OCI-LY7 (cell line): ENCODE measurements around the gene RBM33. TPM values are rescaled to one million over a fixed set of nuclear protein-coding genes. Genes with fewer than 3 reads are reported as not detected.

Experiments
- BruUV-seq: library from RNA; stranded (reverse); fragments of 400-500 nt; replicated peaks from 2 replicates; lab custom pipeline; 2021; lab: Mats Ljungman, UMichigan
- CTCF ChIA-PET: fragments of 300-600 bp; sonication (Branson Sonifier 250); formaldehyde crosslinking; loops from one replicate; lab custom pipeline; 2022; ENCODE audit warnings: antibody characterized with exemption; ENCODE audit not compliant: unreplicated experiment; lab: Charles Lee
- POLR2A ChIA-PET: fragments of 300-600 bp; sonication (Branson Sonifier 250); formaldehyde crosslinking; loops from one replicate; lab custom pipeline; 2022; ENCODE audit warnings: antibody characterized with exemption; lab: Charles Lee
- DNase-seq: peaks from one replicate; pipeline ENCODE4 v3.0.0-alpha.2; 2015; ENCODE audit warnings: low spot score
- H2AFZ ChIP-seq: fragments of 200-600 bp; sonication (generic), shearing (Covaris generic); 2 replicates; pipeline ENCODE4 v1.6.1; 2014; ENCODE audit warnings: mild to moderate bottlenecking, antibody characterized with exemption, low read length, moderate library complexity
- H3K27ac ChIP-seq: fragments of 200-600 bp; sonication (generic); 2 replicates; pipeline ENCODE4 v1.5.1; 2014; ENCODE audit warnings: mixed run types, low read depth, mild to moderate bottlenecking, moderate library complexity, low read length, inconsistent platforms; ENCODE audit not compliant: poor library complexity, severe bottlenecking
- H3K36me3 ChIP-seq: fragments of 200-600 bp; sonication (generic); 2 replicates; pipeline ENCODE4 v1.6.1; 2014; ENCODE audit warnings: mild to moderate bottlenecking, antibody characterized with exemption, low read length, moderate library complexity, mixed read lengths; ENCODE audit not compliant: insufficient read depth
- H3K4me1 ChIP-seq: fragments of 200-600 bp; sonication (generic); 2 replicates; pipeline ENCODE4 v1.5.1; 2014; ENCODE audit warnings: mild to moderate bottlenecking, low read length; ENCODE audit not compliant: insufficient read depth, poor library complexity, severe bottlenecking
- H3K4me2 ChIP-seq: fragments of 200-600 bp; sonication (generic); 2 replicates; pipeline ENCODE4 v1.6.1; 2014; ENCODE audit warnings: mild to moderate bottlenecking, low read length
- H3K4me3 ChIP-seq: fragments of 200-600 bp; sonication (generic); 2 replicates; pipeline ENCODE4 v1.5.1; 2014; ENCODE audit warnings: mild to moderate bottlenecking, low read depth, low read length; ENCODE audit not compliant: poor library complexity, severe bottlenecking
- H3K79me2 ChIP-seq: fragments of 200-600 bp; sonication (generic); 2 replicates; pipeline ENCODE4 v1.6.1; 2016; ENCODE audit warnings: low read depth, mild to moderate bottlenecking, low read length, moderate library complexity, mixed read lengths; ENCODE audit not compliant: insufficient read depth
- H3K9me2 ChIP-seq: fragments of 200-600 bp; sonication (generic); 2 replicates; pipeline ENCODE4 v1.6.1; 2016; ENCODE audit warnings: mild to moderate bottlenecking, low read length, mixed read lengths; ENCODE audit not compliant: insufficient read depth
- H3K9me3 ChIP-seq: fragments of 200-600 bp; sonication (generic); 2 replicates; pipeline ENCODE4 v1.6.1; 2014; ENCODE audit warnings: mild to moderate bottlenecking, mixed run types, low read length, mixed read lengths
- H4K20me1 ChIP-seq: fragments of 200-600 bp; sonication (generic); 2 replicates; pipeline ENCODE4 v1.6.1; 2014; ENCODE audit warnings: mild to moderate bottlenecking, antibody characterized with exemption, low read length, moderate library complexity, mixed read lengths; ENCODE audit not compliant: insufficient read depth
- EZH2phosphoT487 ChIP-seq: fragments of 200-600 bp; sonication (generic); IDR thresholded peaks from 2 replicates; pipeline ENCODE4 v1.6.1; 2018; ENCODE audit warnings: low read depth, borderline replicate concordance, mild to moderate bottlenecking, mixed run types, antibody characterized with exemption, low read length, moderate library complexity, mixed read lengths
- intact Hi-C: fragments of 100-400 bp; cut with micrococcal nuclease; formaldehyde crosslinking; loops from one replicate; pipeline ENCODE4 v1.10.0; 2022; ENCODE audit not compliant: unreplicated experiment
- total RNA-seq, 2 experiments: library from RNA; depleted of rRNA in 1 of 2; stranded (reverse); fragments of >200 nt in 1 of 2; shearing (Covaris generic) in 1 of 2; gene quantifications; 2 replicates each; pipeline ENCODE4 v1.2.3, GENCODE V29; 2014 to 2022
- TF ChIP-seq, protein P1 (sequence below): fragments of 200-600 bp; sonication (generic); conservative IDR thresholded peaks from 2 replicates; pipeline ENCODE4 v1.5.1; 2014; ENCODE audit warnings: mild to moderate bottlenecking, antibody characterized with exemption, low read length, moderate library complexity, mixed read lengths

The RBM33 gene
- total RNA-seq, 2 experiments from 2014 or later, result 67.6 to 127 TPM

- Histone ChIP-seq H2AFZ (no peak overlapping the region), H3K4me2 (peak overlapping the region; percentile 27; the same call in 1 of the 2 replicates), H3K79me2 (peaks cover 100% of the 10 kb centered on the region), H3K4me3 (no peak overlapping the region), H3K9me3 (peaks cover 32% of the 10 kb centered on the region), H3K9me2 (no peaks in the 10 kb centered on the region), H3K36me3 (peaks cover 51% of the 10 kb centered on the region), H3K27ac (peak overlapping the region; percentile 86), H4K20me1 (peaks cover 16% of the 10 kb centered on the region), H3K4me1 (peaks cover 70% of the 10 kb centered on the region)
- intact Hi-C loops, result no loop called here
- TF ChIP-seq, protein P1, sequence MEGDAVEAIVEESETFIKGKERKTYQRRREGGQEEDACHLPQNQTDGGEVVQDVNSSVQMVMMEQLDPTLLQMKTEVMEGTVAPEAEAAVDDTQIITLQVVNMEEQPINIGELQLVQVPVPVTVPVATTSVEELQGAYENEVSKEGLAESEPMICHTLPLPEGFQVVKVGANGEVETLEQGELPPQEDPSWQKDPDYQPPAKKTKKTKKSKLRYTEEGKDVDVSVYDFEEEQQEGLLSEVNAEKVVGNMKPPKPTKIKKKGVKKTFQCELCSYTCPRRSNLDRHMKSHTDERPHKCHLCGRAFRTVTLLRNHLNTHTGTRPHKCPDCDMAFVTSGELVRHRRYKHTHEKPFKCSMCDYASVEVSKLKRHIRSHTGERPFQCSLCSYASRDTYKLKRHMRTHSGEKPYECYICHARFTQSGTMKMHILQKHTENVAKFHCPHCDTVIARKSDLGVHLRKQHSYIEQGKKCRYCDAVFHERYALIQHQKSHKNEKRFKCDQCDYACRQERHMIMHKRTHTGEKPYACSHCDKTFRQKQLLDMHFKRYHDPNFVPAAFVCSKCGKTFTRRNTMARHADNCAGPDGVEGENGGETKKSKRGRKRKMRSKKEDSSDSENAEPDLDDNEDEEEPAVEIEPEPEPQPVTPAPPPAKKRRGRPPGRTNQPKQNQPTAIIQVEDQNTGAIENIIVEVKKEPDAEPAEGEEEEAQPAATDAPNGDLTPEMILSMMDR, result no peak
- no peak for TF ChIP-seq EZH2phosphoT487
- DNase-seq, result no peak
- BruUV-seq, result no TSS peak
- POLR2A ChIA-PET, result interaction anchor here (0.8 kb wide), 1 partner anchor 68 kb away, joined by 3 read pairs; no protein-coding TSS in a partner anchor
- CTCF ChIA-PET, result interaction anchor here (1.4 kb wide), 1 partner anchor 71 kb away, joined by 3 read pairs; no protein-coding TSS in a partner anchor
Measured at GRCh38 chr7:155649588-155649987, 5.1 kb downstream of the RBM33 start.

DNA sequence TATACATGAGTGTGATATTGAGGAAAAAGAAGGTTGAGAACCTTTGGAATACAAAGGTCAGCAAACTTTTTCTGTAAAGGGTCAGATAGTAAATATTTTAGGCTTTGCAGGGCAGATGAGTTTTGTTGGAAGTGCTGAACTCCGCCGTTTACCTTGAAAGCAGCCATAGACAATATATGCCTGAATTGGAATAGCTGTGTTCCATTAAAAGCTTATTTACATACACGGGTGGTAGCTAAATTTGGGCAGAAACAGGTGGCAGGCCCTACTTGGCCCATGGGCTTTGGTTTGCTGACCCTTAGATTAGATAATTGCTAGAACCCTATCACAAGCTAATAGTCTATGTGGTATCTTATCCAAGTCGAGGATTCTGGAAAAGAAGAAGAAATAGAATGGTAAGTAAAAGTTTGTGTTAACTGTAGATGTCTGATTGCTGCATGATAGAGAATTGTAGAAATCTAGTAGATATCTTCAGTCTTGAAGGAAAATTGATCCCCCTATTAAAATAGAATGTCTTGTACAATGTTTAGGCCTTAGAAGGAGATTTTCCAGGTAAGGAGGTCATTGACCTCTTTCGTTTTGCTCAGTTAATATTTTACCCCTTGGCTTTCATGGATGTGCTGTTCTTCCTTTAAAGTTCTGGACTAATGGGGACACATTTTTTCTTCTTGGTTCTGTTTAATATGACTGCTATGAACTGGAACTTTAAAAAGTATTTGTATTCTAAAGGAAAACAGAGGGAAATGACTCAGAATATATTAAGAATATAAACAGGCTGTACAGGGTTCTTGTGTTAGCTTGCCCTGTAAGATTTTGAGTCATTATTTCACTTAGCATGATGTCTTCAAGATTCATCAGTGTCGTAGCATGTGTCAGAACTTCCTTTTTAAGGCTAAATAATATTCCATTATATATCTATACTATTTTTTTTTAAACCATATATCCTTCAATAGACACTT lies 8.0 kb downstream of the RBM33 start:
- peaks cover 85% of the 10 kb centered on the region for H3K4me1 ChIP-seq
- TSS peak; percentile 10 for BruUV-seq
- intact Hi-C loops, result no loop called here
- H3K4me2 ChIP-seq, result peak overlapping the region; percentile 78
- no peaks in the 10 kb centered on the region for H3K9me2 ChIP-seq
- peak; percentile 70 for DNase-seq
- H4K20me1 ChIP-seq, result peaks cover 24% of the 10 kb centered on the region; the same call in 1 of the 2 replicates
- H3K4me3 ChIP-seq, result peak overlapping the region; percentile 60
- peaks cover 27% of the 10 kb centered on the region for H3K9me3 ChIP-seq
- ChIA-PET POLR2A (interaction anchor here (0.5 to 1.3 kb wide), 6 partner anchors 8 to 819 kb away, joined by 3 to 6 read pairs (median 4); partner anchors contain the start of gene RBM33), CTCF (no interaction called here)
- TF ChIP-seq EZH2phosphoT487, result no peak
- TF ChIP-seq, protein P1, result no peak
- H3K36me3 ChIP-seq, result peaks cover 43% of the 10 kb centered on the region
- H3K27ac ChIP-seq, result peak overlapping the region; percentile 86
- H3K79me2 ChIP-seq, result peaks cover 100% of the 10 kb centered on the region
- H2AFZ ChIP-seq, result no peak overlapping the region
